Stimulated activated CD8-positive, alpha-beta memory T cell treated with anti-CD3 and anti-CD28 coated beads, Interleukin-2, amount 100 ng/mL, for 1 hour (primary cell): ENCODE data around the gene TOR1AIP1.
"Not testable (repeated sequence)": the region's sequence is repeated elsewhere in the genome, so short reads cannot be mapped to it uniquely, and the experiment has no call there.

Experiments used
- DNase-seq, 2 donors: peaks; one replicate each; pipeline ENCODE4 v3.0.0-alpha.2; 2020; ENCODE audit warnings: low read depth in 2 of 2

TOR1AIP1 gene

GRCh38 chr1:179882253-179883039, at the start of gene TOR1AIP1:
Gene TOR1AIP1 (plus strand): TSS chr1:179882285. CDS start chr1:179882503, 218 bp downstream.
- peak; percentile 94 to 95 for DNase-seq

- DNase-seq: not testable (repeated sequence)
Observed at GRCh38 chr1:179836686-179837445, 45.2 kb upstream of the TOR1AIP1 start.

GRCh38 chr1:179840107-179840506, 42.0 kb upstream of the TOR1AIP1 start:
- no peak for DNase-seq

GRCh38 chr1:179848233-179848632, 33.9 kb upstream of the TOR1AIP1 start:
- no peak for DNase-seq

GRCh38 chr1:179853102-179853501, 29.0 kb upstream of the TOR1AIP1 start:
- no peak for DNase-seq

GRCh38 chr1:179855831-179856230, 26.3 kb upstream of the TOR1AIP1 start:
- DNase-seq: not testable (repeated sequence)

GRCh38 chr1:179856296-179856695, 25.8 kb upstream of the TOR1AIP1 start:
- no peak for DNase-seq

GRCh38 chr1:179857009-179857408, 25.1 kb upstream of the TOR1AIP1 start:
- no peak for DNase-seq

- no peak for DNase-seq
Observed at GRCh38 chr1:179860652-179861051, 21.4 kb upstream of the TOR1AIP1 start.

GRCh38 chr1:179865377-179865776, 16.7 kb upstream of the TOR1AIP1 start:
- no peak for DNase-seq

- DNase-seq: no peak
Observed at GRCh38 chr1:179866616-179867015, 15.5 kb upstream of the TOR1AIP1 start.

- no peak for DNase-seq
Observed at GRCh38 chr1:179867493-179868330, 14.4 kb upstream of the TOR1AIP1 start.

GRCh38 chr1:179870870-179871269, 11.2 kb upstream of the TOR1AIP1 start:
- no peak for DNase-seq

- DNase-seq: no peak
Observed at GRCh38 chr1:179871940-179872339, 10.1 kb upstream of the TOR1AIP1 start.

- DNase-seq: no peak
Observed at GRCh38 chr1:179872558-179872957, 9.5 kb upstream of the TOR1AIP1 start.

GRCh38 chr1:179873438-179873851, 8.6 kb upstream of the TOR1AIP1 start:
- no peak for DNase-seq

- no peak for DNase-seq
Observed at GRCh38 chr1:179875596-179876299, 6.3 kb upstream of the TOR1AIP1 start.

GRCh38 chr1:179876300-179876715, 5.8 kb upstream of the TOR1AIP1 start:
- no peak for DNase-seq

- DNase-seq: peak; percentile 71 to 81
Observed at GRCh38 chr1:179877586-179878265, 4.4 kb upstream of the TOR1AIP1 start, which contains the start of gene TOR1AIP2. Gene TOR1AIP2 (minus strand): TSS chr1:179877803. CDS start chr1:179852665, 25,138 bp downstream.

- DNase-seq: no peak
Observed at GRCh38 chr1:179879797-179880196, 2.3 kb upstream of the TOR1AIP1 start.
